GM19324 (cell line): ENCODE measurements around the gene PSG11.
"Not testable (repeated sequence)": the region's sequence is repeated elsewhere in the genome, so short reads cannot be mapped to it uniquely, and the experiment has no call there.

Source experiments
- ATAC-seq: cut with Tn5 transposase; IDR thresholded peaks from one replicate; pipeline ENCODE4 v1.9.1; 2021; ENCODE audit warnings: mild to moderate bottlenecking, moderate library complexity; ENCODE audit not compliant: unreplicated experiment, low FRiP score

The PSG11 gene

GRCh38 chr19:43026369-43026768, at the start of gene PSG11:
TSS of gene PSG11 (minus strand) at chr19:43026469. CDS start at chr19:43026372, 97 bp downstream.
- ATAC-seq, result not testable (repeated sequence)

DNA sequence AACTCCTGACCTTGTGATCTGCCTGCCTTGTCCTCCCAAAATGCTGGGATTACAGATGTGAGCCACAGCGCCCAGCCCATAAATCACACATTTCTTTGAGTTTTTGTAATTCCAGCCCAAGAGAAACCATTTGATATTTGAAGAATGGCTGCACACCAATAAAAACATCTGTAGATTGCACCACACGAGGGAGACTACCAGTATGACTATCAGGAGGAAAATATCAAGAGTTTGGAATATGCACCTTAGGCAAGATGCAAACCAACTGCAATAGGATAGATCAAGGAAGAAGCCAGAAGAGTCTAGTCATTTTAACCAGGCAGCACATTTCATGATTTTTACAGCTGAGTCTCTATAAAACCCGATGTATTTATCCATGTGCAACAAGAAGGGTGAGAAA, 36.1 kb upstream of the PSG11 start:
- ATAC-seq, result not testable (repeated sequence)

DNA sequence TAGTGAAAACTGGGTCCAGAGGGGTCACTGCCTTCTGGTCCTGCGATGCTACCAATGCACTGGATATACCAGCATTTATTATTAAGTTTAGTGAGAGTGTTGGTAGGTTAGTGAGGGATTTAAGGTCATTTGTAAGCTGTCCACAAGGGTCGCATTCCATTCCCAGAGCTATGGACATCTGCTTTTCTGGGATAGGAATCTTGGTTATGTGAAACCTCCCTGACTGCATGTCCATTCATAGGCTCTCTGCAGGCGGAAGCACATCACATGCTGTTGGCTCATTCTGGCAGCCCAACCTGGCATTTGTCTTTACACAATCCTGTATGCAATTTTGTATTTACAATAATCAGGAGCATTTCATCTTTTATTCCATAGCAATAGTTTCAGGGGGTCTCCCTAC, 35.1 kb upstream of the PSG11 start:
- ATAC-seq, result not testable (repeated sequence)

DNA sequence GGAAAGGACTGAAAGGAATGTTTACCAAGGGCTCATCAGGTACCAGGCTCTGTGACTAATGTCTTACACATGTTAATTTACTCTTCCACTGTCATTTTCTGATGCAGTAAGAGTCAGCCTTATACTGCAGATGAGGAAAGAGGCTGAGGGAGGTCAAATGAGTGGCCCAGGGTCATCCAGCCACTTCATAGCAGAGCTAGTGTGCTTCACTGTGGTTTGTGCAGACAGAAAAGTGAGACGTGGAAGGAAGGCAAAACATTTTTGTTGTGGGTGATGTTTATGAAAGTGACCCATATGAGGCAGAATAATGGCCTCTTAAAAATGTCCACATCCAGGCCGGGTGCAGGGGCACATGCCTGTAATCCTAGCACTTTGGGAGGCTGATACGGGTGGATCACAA, 34.0 kb upstream of the PSG11 start:
- ATAC-seq, result not testable (repeated sequence)

DNA sequence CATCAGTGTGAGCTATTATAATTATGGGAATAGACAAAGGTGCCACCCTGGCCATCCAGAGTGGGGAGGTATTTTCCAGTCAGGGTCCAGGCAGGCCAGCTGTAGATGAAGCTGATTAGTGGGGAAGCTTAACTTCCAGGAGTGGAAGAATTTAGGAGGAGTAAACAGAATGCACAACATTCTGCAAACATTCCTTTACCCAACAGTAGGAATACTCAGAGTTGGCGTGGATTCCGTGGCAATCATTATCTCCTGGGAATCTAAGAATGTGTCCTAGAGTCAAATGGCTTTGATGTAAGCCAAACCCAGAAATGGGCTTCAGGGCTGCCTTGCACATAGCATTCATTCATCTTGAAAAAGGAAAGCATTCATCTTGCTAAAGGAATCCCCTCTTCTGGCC, 33.2 kb upstream of the PSG11 start:
- not testable (repeated sequence) for ATAC-seq

DNA sequence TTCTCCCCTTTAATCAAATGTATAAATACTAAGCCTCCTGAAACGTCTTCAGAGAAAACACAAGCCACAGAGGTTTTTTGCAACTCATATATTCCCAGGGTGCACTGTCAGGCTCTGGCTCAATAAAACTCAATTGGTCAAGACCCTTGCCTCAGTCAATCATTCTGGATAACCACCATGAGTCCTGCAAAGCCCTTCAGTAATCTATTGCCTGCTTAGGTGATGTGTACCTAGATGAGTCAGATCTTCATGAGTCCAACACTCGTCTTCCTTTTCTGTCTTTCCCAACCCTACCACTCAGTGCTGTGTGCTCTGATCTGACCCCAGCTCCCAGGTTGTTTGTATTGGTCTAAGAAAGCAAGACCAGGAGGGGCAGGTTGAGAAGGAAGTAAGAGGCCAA, 32.2 kb upstream of the PSG11 start:
- ATAC-seq, result not testable (repeated sequence)

- ATAC-seq, result not testable (repeated sequence)
Measured at GRCh38 chr19:43047966-43048365, 21.7 kb upstream of the PSG11 start.

DNA sequence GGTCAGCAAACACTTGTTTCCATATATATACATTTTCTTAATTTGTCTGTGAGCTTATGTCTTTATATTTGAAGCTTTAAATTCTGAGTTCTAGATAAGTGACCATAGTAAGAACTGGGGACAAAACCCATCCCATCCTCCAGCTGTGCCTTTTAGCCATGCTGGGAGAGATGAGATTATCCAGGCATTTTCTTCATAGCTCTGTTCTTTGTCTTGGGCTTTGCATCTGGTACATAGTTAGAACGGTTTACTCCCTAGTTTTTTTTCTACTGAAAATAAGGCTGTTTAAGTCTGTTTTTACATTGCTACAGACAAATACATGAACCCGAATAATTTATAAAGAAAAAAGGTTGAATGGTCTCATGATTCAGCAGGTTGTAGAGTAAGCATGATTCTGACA, 20.3 kb upstream of the PSG11 start:
- not testable (repeated sequence) for ATAC-seq

DNA sequence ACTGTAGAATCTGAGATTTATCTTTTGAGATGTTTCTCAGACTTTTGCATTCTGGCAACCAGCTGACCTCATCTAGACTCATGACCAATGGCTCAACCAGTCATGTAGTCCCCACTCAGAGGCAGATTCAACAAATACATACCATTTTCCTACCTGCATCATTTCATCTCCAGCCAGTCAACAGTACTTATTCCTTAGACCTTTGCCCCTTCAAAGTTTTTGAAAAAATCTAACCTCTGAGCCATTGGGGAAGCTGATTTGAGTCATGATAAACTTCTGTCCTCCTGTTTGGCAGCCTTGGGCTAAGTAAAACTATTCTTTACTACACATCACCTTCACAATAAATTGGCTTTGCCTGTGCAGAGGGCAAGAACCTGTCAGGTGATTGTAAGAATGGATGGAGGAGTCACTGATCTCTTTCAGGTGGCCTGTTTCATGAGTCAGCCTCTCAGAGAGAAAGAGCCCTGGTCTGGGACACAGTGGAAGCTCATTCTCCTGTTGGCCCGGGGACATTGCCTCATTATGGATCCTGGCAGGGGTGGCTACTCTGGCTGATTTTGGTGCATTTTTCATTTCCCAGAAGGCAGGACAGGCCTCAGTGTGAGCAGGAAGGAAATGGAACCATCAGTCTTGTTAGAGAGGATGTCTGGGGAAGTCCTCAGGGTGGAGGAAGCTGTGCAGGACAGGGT, 17.4 kb upstream of the PSG11 start:
- not testable (repeated sequence) for ATAC-seq

DNA sequence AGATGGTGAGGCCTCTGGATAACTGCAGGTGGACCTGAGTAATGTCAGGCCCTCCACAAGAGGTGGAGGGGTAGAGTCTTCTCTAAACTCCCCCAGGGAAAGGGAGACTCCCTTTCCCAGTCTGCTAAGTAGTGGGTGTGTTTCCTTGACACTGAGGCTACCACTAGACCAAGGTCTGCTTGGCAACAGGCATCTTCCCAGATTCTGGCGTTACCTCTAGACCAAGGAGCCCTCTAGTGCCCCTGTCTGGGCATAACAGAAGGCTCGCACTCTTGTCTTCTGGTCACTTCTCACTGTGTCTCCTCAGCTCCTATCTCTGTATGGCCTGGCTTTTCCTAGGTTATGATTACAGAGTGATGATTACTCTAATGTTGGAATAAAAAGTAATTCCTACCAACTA, 5.4 kb upstream of the PSG11 start:
- not testable (repeated sequence) for ATAC-seq

DNA sequence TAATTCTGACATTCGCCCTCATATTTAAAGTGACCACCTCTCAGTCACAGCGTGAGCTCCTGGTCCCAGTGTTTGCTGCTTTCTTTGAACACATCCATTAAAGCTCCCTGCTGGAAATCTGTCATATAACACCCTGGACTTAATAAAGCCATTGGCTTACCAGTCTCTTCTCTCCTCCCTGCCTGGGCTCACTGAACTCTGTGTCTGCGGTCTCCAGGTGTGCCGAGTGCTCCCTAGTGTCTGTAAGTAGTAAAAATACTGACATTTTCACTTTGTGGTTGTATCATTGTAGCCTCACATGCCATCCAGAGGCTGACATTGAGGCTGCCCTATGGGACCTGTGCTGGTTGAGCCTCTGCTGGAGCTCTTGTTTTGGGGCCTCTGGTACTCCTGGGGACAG, 2.6 kb upstream of the PSG11 start:
- ATAC-seq, result no peak

DNA sequence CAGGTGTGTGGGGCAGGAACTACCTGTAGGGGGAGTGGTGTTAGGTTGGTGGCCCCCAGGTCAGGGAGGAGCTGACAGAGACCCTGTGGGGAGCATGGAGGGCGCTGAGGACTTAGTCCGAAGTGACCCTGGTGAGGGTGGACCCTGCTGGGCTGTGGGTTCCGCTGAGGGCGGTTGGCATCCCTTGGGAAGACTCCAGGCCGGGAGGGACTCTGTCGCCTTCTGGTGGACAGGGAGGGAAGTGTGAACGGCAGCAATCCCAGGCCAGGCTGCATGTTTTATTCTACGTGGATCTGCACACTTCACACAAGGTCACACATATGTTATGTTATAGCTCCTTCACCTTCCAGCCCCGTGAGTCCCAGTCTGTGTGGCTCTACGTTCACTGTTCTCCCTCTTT, 1.7 kb upstream of the PSG11 start:
- ATAC-seq, result not testable (repeated sequence)

GRCh38 chr19:43027061-43027460, 792 bp upstream of the PSG11 start:
- not testable (repeated sequence) for ATAC-seq

GRCh38 chr19:43022098-43022497, 4.2 kb downstream of the PSG11 start:
- ATAC-seq, result not testable (repeated sequence)

GRCh38 chr19:43021629-43022028, 4.6 kb downstream of the PSG11 start:
- ATAC-seq, result not testable (repeated sequence)

- not testable (repeated sequence) for ATAC-seq
Measured at GRCh38 chr19:43019588-43019987, 6.7 kb downstream of the PSG11 start.

GRCh38 chr19:43005841-43006240, 20.4 kb downstream of the PSG11 start:
- not testable (repeated sequence) for ATAC-seq

GRCh38 chr19:43004846-43005245, 21.4 kb downstream of the PSG11 start:
- not testable (repeated sequence) for ATAC-seq

DNA sequence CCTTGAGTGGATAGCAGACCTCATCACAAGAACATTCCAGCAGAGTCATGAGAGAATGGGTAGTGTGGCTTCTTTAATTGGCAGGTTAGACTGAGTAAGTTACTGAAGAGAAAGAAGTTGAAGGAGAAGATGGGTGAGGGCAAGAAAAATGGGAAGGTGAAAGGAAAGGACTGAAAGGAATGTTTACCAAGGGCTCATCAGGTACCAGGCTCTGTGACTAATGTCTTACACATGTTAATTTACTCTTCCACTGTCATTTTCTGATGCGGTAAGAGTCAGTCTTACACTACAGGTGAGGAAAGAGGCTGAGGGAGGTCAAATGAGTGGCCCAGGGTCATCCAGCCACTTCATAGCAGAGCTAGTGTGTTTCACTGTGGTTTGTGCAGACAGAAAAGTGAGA, 22.6 kb downstream of the PSG11 start:
- not testable (repeated sequence) for ATAC-seq

DNA sequence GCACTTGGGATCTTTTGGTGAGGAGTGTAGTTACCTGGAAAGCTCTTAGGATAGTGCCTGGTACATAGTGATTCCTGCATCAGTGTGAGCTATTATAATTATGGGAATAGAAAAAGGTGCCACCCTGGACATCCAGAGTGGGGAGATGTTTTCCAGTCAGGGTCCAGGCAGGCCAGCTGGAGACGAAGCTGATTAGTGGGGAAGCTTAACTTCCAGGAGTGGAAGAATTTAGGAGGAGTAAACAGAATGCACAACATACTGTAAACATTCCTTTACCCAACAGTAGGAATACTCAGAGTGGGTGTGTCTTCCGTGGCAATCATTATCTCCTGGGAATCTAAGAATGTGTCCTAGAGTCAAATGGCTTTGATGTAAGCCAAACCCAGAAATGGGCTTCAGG, 23.3 kb downstream of the PSG11 start:
- not testable (repeated sequence) for ATAC-seq

- not testable (repeated sequence) for ATAC-seq
Measured at GRCh38 chr19:42996161-42996560, 30.1 kb downstream of the PSG11 start.

GRCh38 chr19:42992029-42992604, 34.2 kb downstream of the PSG11 start:
- ATAC-seq, result not testable (repeated sequence)
